IPS-18a (cell line): Measurements from ENCODE around the gene DOK5.

ENCODE experiments used
- H3K27ac ChIP-seq: one replicate; pipeline ENCODE4 v1.5.1; 2013; ENCODE audit warnings: low read length
- H3K27me3 ChIP-seq: one replicate; pipeline ENCODE4 v1.6.1; 2013; ENCODE audit warnings: mild to moderate bottlenecking, low read length; ENCODE audit not compliant: control insufficient read depth, insufficient read depth
- H3K36me3 ChIP-seq: one replicate; pipeline ENCODE4 v1.6.1; 2013; ENCODE audit warnings: low read depth, low read length; ENCODE audit not compliant: control insufficient read depth
- H3K4me1 ChIP-seq: one replicate; pipeline ENCODE4 v1.6.1; 2013; ENCODE audit warnings: low read depth, low read length; ENCODE audit not compliant: control insufficient read depth
- H3K4me3 ChIP-seq: one replicate; pipeline ENCODE4 v1.5.1; 2013; ENCODE audit warnings: low read length
- H3K9ac ChIP-seq: one replicate; pipeline ENCODE4 v1.6.1; 2013; ENCODE audit warnings: mild to moderate bottlenecking, low read length, moderate library complexity
- H3K9me3 ChIP-seq: one replicate; pipeline ENCODE4 v1.6.1; 2013; ENCODE audit warnings: low read depth, low read length; ENCODE audit not compliant: control insufficient read depth

Gene DOK5

GRCh38 chr20:54548849-54549248 is 73.5 kb downstream of the DOK5 start:
- Histone ChIP-seq H3K36me3 (no peaks in the 10 kb centered on the region), H3K4me1 (peaks cover 8% of the 10 kb centered on the region), H3K27ac (no peak overlapping the region), H3K9ac (no peak overlapping the region), H3K4me3 (no peak overlapping the region), H3K9me3 (no peaks in the 10 kb centered on the region), H3K27me3 (no peaks in the 10 kb centered on the region)

GRCh38 chr20:54549658-54550326 is 74.4 kb downstream of the DOK5 start:
- H3K9ac ChIP-seq, result no peak overlapping the region
- peaks cover 12% of the 10 kb centered on the region for H3K4me1 ChIP-seq
- no peak overlapping the region for H3K4me3 ChIP-seq
- H3K9me3 ChIP-seq, result no peaks in the 10 kb centered on the region
- H3K27me3 ChIP-seq, result no peaks in the 10 kb centered on the region
- H3K36me3 ChIP-seq, result no peaks in the 10 kb centered on the region
- no peak overlapping the region for H3K27ac ChIP-seq

- peaks cover 13% of the 10 kb centered on the region for H3K4me1 ChIP-seq
- H3K4me3 ChIP-seq, result no peak overlapping the region
- H3K27ac ChIP-seq, result no peak overlapping the region
- no peaks in the 10 kb centered on the region for H3K27me3 ChIP-seq
- no peak overlapping the region for H3K9ac ChIP-seq
- H3K36me3 ChIP-seq, result no peaks in the 10 kb centered on the region
- no peaks in the 10 kb centered on the region for H3K9me3 ChIP-seq
Measured at GRCh38 chr20:54550776-54551396, 75.5 kb downstream of the DOK5 start.

GRCh38 chr20:54554006-54554405 is 78.6 kb downstream of the DOK5 start:
- H3K9ac ChIP-seq, result no peak overlapping the region
- H3K27me3 ChIP-seq, result no peaks in the 10 kb centered on the region
- H3K4me1 ChIP-seq, result peaks cover 7% of the 10 kb centered on the region
- no peaks in the 10 kb centered on the region for H3K36me3 ChIP-seq
- no peaks in the 10 kb centered on the region for H3K9me3 ChIP-seq
- H3K4me3 ChIP-seq, result no peak overlapping the region
- H3K27ac ChIP-seq, result no peak overlapping the region

GRCh38 chr20:54555150-54555549 is 79.8 kb downstream of the DOK5 start:
- Histone ChIP-seq H3K27me3 (no peaks in the 10 kb centered on the region), H3K36me3 (no peaks in the 10 kb centered on the region), H3K27ac (no peak overlapping the region), H3K9me3 (no peaks in the 10 kb centered on the region), H3K4me1 (peaks cover 7% of the 10 kb centered on the region), H3K4me3 (no peak overlapping the region), H3K9ac (no peak overlapping the region)

GRCh38 chr20:54556406-54556805 is 81.0 kb downstream of the DOK5 start:
- H3K36me3 ChIP-seq, result no peaks in the 10 kb centered on the region

GRCh38 chr20:54557806-54558590 is 82.6 kb downstream of the DOK5 start:
- no peak overlapping the region for H3K9ac ChIP-seq
- H3K27me3 ChIP-seq, result no peaks in the 10 kb centered on the region
- H3K4me1 ChIP-seq, result peaks cover 7% of the 10 kb centered on the region
- no peaks in the 10 kb centered on the region for H3K9me3 ChIP-seq
- H3K36me3 ChIP-seq, result no peaks in the 10 kb centered on the region
- H3K4me3 ChIP-seq, result no peak overlapping the region
- H3K27ac ChIP-seq, result no peak overlapping the region

More at GRCh38 chr20:54556406-54556805, 81.0 kb downstream of the DOK5 start:
- Histone ChIP-seq H3K9ac (no peak overlapping the region), H3K4me1 (peaks cover 7% of the 10 kb centered on the region), H3K27ac (no peak overlapping the region), H3K4me3 (no peak overlapping the region), H3K9me3 (no peaks in the 10 kb centered on the region), H3K27me3 (no peaks in the 10 kb centered on the region)

- Histone ChIP-seq H3K36me3 (no peaks in the 10 kb centered on the region), H3K27ac (no peak overlapping the region), H3K9ac (no peak overlapping the region), H3K9me3 (no peaks in the 10 kb centered on the region), H3K4me1 (peaks cover 3% of the 10 kb centered on the region), H3K4me3 (no peak overlapping the region), H3K27me3 (no peaks in the 10 kb centered on the region)
Measured at GRCh38 chr20:54559890-54560289, 84.5 kb downstream of the DOK5 start.

- Histone ChIP-seq H3K9ac (no peak overlapping the region), H3K9me3 (no peaks in the 10 kb centered on the region), H3K27me3 (no peaks in the 10 kb centered on the region), H3K36me3 (no peaks in the 10 kb centered on the region), H3K4me3 (no peak overlapping the region), H3K27ac (no peak overlapping the region), H3K4me1 (no peaks in the 10 kb centered on the region)
Measured at GRCh38 chr20:54560357-54560756, 85.0 kb downstream of the DOK5 start.

GRCh38 chr20:54565255-54565654 is 89.9 kb downstream of the DOK5 start:
- no peaks in the 10 kb centered on the region for H3K4me1 ChIP-seq
- no peak overlapping the region for H3K27ac ChIP-seq

GRCh38 chr20:54566031-54566688 is 90.8 kb downstream of the DOK5 start:
- no peaks in the 10 kb centered on the region for H3K27me3 ChIP-seq
- no peaks in the 10 kb centered on the region for H3K4me1 ChIP-seq
- no peaks in the 10 kb centered on the region for H3K9me3 ChIP-seq
- no peak overlapping the region for H3K9ac ChIP-seq
- no peaks in the 10 kb centered on the region for H3K36me3 ChIP-seq
- H3K4me3 ChIP-seq, result no peak overlapping the region
- no peak overlapping the region for H3K27ac ChIP-seq

More at GRCh38 chr20:54565255-54565654, 89.9 kb downstream of the DOK5 start:
- Histone ChIP-seq H3K27me3 (no peaks in the 10 kb centered on the region), H3K4me3 (no peak overlapping the region), H3K9ac (no peak overlapping the region), H3K36me3 (no peaks in the 10 kb centered on the region), H3K9me3 (no peaks in the 10 kb centered on the region)
